ENCODE data around the gene ZNF654.
"Not testable (repeated sequence)": the region's sequence is repeated elsewhere in the genome, so short reads cannot be mapped to it uniquely, and the experiment has no call there.

Gene ZNF654

DNA sequence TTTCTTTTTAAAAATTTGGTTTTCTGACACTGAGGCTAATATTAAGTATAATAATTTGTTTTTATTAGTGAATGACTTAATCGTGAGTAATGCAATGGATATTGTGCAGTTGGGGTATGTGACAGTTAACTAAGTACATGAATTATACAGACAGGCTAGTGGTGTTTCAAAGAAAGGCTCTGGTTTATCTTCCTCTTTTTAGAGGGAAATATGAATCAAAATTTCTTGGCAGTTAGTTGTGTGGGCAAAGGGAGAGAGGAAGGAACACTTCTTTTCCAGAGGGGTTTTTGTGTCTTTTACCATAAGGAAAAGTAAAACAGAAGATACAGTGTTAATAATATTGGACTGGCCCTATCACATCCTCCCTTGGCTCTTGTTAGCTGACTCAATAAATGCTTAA is 2.7 kb downstream of the ZNF654 start:
- no peak for DNase-seq (ENCODE audit: low spot score)

DNA sequence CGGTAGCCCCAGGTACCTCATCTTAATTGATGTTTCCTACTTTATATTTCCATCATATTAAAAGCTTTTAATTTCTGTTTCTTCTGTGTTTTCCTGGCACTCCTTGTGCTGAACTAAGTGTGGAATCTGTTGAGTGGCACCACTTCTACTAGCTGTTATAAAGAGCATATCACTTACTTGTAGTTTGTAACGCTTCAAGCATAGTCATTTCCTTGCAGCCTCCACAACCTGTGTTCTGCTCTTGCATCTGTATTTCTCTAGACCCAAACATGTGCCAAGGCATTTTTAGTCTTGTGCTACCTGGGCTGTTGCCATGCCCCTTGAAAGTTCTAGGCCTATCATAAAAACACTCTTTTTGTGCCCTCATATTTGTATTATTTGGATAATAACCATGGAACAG is 16.0 kb downstream of the ZNF654 start:
- no peak for DNase-seq (ENCODE audit: low spot score)

DNA sequence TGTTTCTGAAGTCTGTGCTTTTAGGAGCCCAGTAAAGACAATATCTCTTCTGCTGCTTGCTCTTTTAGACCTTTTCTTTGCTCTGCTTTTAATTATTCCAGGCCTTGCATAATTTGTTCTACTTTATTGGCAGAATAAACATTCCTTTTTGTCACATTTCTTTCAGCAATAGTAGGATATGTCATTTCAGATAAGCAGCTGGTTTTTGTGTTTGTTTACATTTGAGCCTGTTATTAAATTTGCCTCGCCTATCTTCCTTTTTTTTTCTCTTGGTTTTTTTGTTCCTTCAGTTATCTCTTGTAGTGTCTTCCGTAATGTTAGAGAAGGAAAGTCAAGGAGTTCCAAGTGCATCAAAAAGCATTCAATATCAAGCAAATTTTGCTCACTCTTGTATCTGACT is 16.4 kb downstream of the ZNF654 start:
- no peak for DNase-seq (ENCODE audit: low spot score)

DNA sequence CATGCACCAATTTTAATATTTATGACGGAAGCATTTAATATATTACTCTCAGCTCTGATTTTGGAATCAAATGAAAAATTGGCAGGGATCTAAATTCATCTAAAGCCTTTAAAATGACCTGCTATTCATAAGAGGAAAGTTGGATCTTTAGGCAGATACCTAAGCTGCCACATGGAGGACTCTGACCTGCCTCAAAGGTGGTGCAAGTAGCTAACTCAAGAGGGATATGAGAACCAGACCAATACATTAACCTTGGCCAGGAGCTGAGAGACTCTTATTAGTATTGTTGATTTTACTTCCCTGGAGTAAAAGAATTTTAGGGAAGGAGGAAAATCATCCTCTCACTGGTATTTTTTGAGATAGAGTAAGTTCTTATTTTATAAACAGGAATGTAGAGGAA is 17.7 kb downstream of the ZNF654 start:
- DNase-seq (ENCODE audit: low spot score), result no peak

DNA sequence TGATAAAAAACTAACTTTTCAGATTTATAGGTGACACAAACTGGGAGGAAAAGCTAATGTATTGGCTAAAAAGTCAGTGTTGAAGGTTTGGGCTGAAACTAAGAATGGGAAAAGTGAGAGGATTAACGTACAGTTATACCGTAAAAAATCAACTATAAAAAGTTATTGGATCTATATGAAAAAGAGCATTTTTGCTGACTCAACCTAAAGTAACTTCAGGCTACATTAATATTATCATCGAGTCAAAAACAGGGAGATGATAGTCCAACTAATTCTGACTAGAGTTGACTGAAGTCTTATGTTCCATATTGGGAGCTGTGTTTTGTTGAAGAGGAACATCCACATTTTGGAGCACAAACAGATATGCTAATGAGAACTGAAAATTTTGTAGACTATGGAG is 19.9 kb downstream of the ZNF654 start:
- no peak for DNase-seq (ENCODE audit: low spot score)

DNA sequence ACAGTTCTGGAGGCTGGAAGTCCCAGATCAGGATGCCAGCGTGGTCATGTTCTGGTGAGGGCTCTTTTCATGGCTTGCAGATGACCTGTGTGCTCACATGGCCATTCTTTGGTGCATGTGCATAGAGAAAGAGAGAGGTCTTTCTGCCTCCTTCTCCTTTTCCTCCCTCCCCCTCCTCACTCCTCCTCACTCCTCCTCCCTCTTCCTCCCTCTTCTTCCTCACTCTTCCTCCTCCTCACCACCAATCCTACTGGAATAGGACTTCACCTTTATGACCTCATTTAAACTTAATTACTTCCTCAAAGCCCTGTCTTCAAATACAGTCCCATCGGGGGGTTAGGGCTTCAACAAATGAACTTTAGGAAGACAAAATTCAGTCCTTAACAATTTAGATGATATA is 23.8 kb downstream of the ZNF654 start:
- DNase-seq (ENCODE audit: low spot score), result no peak

DNA sequence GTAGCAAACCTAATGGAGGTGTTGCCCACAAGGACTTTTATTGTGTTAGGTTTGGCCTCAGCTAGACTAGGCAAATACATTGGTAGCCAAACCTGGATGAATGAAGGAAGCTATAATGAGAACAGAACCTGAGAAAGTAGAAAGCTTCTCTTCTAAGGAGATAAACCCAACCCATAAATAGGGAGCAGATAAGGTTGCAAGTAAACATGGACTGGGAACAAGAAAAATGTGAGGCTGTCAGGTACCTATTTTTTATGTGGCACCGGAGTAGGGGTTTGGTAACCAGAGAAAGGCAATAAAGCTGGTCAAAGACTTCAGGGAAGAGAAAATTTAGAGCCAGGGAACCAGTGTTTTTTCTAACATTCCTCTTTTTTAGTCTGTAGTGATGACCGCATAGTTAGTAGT is 25.0 kb downstream of the ZNF654 start:
- DNase-seq (ENCODE audit: low spot score), result no peak

DNA sequence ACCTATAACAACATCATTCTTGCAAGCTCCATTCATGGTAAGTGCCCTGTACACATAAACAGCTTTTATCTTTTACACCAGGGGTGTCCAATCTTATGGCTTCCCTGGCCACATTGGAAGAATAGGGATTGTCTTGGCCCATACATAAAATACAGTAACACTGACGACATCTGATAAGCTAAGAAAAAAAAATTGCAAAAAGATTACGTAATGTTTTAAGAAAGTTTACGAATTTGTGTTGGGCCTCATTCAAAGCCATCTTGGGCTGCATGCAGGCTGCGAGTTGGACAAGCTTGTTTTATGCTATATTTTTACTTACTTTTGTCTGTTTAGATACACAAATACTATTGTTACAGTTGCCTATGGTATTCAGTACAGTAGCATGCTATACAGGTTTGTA is 31.6 kb downstream of the ZNF654 start:
- DNase-seq (ENCODE audit: low spot score), result no peak

DNA sequence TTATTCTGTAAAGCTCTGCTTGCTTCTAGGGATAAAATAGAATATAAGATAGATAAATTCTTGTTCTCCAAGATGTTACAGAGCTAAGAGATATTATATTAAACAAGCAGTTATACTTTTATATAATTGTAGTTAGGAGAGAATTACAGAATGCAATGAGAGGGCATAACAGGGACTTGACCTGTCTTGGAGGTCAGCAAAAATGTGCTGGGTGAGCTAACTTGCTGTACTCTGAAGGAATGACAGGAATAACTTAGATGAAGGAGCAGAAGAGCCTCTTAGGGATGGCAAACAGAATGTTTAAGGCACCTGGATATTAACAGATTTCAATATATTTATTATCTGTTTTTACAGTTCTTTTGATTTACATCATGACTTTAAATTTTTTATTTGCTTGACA is 33.2 kb downstream of the ZNF654 start:
- DNase-seq (ENCODE audit: low spot score), result no peak

DNA sequence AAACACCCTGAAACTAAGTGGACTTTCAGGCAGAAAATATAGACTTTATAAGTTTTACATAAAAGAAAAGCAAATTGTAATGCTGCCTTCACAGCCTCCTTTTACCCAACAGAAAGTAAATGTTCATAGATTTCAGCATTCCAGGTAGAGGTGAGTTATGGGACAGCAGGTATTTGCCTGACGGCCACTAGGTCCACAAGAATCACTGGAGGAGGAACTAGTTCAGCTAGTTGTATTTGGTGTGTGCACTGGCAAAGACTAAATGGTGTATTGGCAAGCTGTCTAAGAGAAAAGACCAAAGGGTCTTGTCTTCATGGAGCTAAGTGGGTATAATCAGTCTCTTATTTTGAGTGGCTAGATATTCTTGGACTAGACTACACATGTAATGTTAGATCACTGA is 34.2 kb downstream of the ZNF654 start:
- no peak for DNase-seq (ENCODE audit: low spot score)

DNA sequence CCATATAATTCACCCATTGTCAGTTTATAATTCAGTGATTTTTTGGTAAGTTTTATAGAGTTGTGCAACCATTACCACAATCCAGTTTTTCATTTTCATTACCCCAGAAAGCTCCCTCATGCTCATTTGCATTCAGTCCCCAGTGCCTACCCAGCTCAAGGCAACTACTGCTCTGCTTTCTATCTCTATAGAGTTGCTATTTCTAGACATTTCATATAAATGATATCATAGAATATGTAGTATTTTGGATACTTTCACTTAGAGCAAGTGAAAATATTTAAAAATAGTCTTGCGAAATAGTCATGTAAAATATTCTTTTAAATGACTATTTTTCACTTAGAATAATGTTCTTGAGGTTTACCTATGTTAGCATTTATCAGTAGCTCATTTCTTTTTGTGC is 42.1 kb downstream of the ZNF654 start:
- no peak for DNase-seq (ENCODE audit: low spot score)

DNA sequence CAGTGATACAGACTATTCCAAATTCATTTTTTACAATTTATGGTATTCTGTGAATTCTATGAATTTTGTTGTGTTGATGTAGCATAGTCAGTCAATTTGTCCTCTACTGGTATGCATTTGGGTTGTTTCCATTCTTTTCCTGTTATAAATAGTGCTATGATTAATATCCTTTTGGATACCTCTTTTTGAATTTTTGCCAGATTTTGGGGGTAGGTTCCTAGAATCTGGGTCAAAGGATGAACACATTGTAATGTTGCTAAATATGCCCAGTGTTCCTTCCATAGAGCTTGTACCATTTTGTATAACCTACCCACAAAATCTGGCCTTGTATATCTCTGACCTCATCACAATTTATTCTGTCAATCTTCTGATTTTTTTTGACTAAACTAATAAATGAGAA is 46.3 kb downstream of the ZNF654 start:
- no peak for DNase-seq (ENCODE audit: low spot score)

DNA sequence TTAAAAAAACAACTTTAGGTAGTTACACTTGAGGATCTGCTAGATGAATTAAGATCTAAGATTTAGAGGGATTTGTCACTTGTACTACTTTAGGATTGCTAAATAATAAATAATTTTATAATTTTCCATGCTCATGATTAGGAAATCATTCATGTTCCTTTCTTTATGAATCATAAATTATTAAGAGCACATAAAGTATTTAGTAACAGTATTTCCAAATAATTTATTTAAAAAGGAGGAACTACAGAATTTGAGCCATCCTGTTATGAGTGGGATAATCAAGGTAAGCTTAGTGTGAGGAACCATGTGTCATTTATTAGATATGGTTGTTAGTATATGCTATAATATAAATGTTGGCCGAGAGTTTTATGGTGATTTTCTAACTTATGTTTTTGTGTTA is 53.2 kb downstream of the ZNF654 start:
- DNase-seq (ENCODE audit: low spot score), result no peak

DNA sequence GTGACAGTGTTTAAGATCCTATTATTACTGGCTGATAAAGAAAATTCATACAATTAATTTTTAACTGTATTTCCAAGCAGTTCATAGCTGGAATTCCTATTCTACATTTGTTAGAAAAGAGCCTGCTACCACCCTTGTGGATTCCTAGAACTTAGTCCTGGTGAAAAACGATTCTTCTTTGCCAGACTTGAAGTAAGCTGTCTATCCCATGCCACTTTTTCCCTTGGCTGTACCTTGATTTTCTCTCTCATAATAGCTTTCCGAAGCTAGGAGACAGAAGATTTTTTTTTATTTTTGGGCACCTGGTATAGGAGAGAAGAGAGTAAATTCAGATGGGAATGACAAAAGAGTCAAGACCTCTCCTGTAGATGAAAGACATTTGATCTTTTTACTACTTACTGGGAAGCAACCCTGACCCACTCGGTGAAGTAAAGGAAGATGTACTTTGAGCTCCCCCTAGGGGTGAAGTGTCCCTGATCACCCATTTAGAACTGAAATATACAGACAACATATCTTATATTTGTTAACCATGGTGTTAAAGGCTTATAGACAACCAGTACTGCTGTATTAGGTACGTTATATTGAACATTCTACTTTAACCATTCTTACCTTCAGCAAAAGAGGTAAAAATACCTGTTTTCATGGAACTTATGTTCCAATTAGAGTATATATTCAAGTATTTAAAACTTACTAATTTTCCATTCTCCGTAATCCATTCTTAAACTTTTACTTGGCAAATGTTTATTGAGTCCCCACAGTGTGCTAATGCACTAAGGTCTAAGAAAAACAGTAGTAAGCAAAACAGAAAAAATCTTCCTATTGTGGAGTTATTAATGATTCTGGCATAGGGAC is 54.5 kb downstream of the ZNF654 start:
- DNase-seq (ENCODE audit: low spot score), result peak; percentile 61

DNA sequence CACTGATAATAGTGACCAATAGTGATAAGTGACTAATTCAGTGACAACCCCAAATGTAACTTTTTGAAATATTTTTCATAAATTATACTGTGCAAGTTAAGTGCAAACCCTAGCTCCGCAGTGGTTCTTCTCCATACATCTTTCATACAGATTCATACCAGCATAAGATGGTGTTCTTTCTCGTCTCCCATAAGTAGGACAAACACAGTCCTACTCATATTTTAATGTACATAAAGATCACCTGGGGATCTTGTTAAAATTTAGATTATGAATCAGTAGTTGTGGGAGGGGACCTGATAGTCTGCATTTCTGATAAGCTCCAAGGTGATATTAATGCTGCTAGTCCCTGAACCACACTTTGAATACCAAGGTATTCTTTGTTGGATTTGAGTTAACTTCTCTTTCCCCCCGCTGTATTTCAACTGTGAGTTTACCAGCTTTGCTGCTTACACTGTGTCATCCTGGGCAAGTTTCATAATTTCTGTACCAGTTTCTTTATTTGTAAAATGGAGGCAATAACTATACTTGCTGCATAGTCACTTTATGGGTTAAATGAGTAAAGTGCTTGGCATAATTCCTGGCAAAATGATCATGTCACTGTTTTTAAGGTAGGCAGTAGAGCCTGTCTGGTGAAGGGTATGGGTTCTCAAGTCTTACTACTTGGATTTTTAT is 56.0 kb downstream of the ZNF654 start:
- no peak for DNase-seq (ENCODE audit: low spot score)

DNA sequence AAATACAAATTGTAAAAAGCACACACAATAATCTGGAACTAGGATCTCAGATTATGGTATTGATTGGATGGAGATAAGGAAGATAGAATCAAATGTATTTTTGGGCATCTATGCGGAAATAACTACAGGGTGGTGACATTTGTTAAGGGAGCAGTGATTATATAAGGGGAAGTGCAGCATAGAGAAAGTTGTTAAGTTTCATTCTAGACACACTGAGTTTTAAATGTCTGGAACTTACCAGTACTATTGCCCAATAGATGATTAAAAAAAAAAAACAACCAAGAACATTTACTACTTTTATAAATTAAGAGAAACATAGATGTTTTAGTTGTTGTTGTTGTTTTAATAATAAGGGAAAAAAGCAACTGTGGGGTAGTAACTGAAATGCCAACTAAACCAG is 58.6 kb downstream of the ZNF654 start:
- DNase-seq (ENCODE audit: low spot score), result no peak

DNA sequence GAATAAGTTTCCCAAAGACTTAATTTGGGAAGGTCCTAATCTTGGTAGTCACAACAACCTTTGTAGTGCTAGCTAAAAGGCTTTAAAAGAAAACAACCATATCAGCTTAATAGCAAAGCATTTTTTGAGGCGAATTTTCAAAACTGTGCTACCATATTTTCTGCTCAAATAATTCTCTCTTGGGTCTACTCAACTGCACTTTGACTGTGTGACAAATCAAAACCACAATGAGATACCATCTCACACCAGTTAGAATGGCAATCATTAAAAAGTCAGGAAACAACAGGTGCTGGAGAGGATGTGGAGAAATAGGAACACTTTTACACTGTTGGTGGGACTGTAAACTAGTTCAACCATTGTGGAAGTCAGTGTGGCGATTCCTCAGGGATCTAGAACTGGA is 59.5 kb downstream of the ZNF654 start:
- DNase-seq (ENCODE audit: low spot score), result not testable (repeated sequence)

DNA sequence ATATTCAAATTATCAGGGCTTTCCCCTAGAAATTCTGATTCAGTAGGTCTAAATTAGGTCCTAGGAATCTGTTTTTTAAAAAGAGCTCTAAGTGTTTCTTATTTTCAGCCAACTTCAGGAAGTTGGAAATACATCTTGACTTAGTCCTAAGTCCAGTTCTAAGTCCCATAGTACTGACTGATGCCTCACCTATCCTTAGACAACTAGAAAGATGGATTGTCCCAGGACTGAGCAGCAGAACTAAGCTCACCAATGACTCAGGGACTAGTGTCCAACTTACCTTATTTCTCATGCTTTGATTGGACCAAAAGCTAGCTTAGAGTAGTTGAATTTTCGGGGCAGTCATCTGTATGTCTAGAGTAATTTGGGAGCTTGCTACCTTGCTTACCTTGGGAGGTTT is 64.5 kb downstream of the ZNF654 start:
- no peak for DNase-seq (ENCODE audit: low spot score)

DNA sequence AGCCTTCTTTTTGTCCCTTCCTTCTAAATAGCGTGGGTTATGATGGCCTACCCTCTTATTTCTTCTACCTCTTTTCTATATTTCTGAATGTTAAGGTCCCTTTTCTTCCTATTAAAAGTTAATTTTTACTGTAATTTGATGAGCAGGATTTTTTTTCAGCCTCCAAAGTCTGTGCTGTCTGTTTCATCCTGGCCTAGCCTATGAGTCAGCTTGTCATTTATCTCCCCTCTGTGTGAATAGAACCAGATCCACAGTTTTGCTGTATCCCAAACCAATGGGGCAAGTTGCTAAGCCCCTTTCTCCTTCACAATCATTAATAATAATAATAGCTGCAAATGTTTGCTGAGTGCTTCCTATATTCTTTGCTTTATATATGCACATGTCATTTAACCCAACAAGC is 72.6 kb downstream of the ZNF654 start:
- DNase-seq (ENCODE audit: low spot score), result no peak

DNA sequence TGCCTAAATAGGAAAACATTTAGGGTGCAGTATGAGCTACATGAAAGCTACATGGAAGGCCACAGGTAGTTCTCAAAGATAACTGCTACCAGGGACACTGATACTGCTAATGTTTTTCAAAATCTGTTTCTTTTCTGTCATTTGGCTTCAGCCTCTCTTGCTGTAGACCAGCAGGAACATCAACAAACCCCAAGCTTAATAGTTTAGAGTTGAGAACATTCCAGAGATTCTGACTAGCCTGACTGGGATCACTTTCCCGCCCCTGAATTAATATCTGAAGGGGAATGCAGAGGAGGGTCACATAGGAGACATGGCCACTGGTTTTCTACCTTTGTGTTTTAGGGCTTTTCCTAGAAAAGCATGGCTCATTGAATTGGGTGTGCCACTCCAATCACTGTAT is 73.8 kb downstream of the ZNF654 start:
- DNase-seq (ENCODE audit: low spot score), result no peak

DNA sequence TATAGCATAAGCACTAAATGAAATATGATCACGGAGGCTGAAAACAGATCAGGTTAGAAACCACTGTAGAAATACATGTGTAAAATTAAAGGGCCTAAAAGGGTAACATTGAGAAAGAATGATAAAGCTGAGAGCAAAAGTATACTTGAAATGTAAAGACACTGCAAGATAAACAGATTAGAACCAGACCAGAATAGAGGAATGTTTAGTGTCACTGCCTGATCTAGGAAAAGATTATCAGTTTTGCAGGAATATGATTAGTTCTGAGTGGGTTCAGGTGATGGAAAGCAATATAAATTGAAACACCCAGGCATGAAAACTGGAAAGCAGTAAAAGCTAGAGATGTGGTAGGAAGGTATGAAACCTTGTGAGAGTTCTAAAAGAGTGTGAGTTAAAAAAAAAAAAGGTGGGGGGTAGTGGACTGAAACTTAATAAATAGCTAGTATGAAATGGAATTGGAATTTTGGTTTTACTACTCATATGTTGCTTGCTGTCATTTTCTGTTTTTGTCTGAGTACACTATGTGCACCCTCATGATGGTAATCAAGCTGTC is 74.7 kb downstream of the ZNF654 start:
- DNase-seq (ENCODE audit: low spot score), result no peak

DNA sequence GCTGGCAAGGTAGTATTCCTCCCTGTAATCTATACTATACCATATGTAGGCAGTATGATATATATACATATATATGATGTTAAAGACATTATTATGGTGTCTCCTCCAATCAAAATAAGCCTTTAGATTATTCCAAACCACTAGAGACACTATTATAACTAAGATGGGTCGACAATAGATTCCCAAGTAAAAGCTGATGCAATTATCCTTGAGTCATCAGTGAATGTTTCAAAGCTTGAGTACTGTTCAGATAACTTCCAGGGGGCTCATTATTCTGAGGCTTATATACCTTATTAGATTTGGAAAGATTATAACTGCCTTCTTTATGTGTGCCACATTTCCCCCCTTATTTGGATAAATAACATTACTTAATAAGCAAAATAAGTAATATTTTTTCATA is 78.8 kb downstream of the ZNF654 start:
- DNase-seq (ENCODE audit: low spot score), result no peak

DNA sequence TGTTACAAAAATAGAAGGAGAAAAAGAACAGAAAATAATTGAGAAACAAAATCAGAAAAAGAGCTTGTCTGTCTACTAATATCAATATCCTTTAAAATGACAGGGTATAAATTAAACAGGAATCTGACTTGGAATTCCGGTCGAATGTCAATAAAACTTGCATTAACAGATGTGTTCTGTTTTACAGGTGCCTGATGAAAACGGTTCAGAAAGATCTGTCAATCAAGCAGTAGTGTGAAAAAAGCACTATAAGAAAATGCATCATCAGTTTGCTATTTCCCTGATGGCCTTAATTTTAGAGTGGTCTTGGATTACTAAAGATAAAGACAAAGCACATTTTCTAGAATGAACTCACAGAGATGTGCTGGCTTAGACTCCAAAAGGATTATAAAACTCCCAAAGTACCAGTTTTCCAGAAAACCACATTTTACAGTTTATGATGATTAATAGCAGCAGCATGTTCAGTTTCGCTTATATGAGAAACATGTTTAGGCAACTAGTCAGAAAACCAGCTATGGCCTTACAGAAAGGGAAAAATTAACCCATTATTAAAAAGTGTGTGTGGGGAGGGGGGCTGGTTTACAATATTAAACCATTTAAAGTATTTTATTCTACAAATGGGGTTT is 82.5 kb downstream of the ZNF654 start:
- DNase-seq (ENCODE audit: low spot score), result peak; percentile 30

Data from AG08395 (cell line).